Stimulated activated CD4-positive, alpha-beta T cell treated with anti-CD3 and anti-CD28 coated beads, TNF-alpha, amount 100 ng/mL, for 1 hour (primary cell): ENCODE results near the gene MPL.

Source experiments
- DNase-seq, 3 donors: peaks; one replicate each; pipeline ENCODE4 v3.0.0-alpha.2; 2020; ENCODE audit warnings: low read depth in 3 of 3, low spot score in 1 of 3

Gene MPL

DNA sequence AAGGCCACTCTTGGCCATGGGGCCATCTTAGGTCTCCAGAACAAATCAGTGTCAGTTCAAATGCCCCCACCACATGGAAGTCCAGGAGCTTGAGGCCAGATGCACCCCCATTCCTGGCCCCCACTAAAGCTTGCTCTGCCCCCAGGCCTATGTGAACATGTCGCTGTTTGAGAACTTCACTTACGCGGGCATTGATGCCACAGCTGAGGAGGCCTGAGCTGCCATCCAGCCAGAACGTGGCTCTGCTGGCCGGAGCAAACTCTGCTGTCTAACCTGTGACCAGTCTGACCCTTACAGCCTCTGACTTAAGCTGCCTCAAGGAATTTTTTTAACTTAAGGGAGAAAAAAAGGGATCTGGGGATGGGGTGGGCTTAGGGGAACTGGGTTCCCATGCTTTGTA, 15.1 kb upstream of the MPL start:
- DNase-seq = no peak

DNA sequence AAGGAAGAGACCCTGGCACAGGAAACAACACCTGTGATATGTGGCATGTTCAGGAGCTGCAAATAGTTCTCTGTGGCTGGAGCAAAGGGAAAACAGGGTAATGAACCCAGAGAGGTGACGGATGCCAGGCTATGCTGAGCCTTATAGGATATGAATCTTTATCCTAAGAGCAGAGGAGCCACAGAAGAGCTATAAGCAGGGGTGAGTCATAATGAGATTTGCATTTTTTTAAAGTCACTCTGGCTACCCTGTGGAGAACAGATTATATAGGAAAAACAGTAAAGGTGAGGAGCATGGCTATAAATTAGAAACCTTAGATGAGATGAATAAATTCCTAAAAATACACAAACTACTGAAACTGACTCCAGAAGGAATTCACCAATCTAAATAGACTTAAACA, 12.8 kb upstream of the MPL start:
- no peak for DNase-seq

DNA sequence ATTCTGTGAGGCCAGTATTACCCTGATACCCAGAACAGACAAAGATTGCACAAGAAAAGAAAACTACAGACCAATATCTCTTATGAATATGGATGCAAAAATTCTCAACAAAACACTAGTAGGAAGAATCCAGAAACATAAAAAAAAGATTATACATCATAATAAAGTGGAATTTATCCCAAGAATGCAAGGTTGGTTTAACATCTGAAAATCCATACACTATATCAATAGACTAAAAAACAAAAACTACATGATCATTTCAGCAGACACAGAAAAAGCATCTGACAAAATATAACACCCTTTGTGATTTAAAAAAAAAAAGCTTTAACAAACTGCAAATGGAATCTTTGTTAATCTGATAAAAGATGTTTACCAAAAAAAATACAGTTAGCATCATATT, 12.2 kb upstream of the MPL start:
- no peak for DNase-seq

DNA sequence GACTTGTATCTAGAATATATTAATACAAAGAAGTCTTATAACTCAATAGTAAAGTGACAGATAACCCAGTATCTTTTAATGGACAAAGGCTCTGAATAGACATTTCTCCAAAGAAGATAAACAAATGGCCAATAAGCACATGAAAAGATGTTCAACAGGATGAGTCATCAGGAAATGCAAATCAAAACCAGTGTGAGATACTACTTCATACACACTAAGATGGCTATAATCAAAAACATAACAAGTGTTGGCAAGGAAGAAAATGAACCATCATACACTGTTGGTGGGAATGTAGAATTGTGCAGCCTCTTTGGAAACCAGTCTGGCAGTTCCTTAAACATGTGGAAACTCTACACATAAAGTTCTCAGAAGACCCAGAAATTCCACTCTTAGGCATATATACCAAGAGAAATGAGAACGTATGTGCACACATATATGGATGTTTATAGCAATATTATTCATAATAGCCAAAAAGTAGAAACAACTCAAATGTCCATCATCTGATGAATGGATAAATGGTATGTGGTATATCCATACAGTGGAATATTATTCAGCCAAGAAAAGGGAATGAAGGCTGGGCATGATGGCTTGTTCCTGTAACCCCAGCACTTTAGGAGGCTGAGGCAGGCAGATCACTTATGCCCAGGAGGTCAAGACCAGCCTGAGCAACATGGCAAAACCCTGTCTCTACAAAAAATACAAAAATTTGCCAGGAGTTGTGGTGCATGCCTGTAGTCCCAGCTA, 9.9 kb upstream of the MPL start:
- no peak for DNase-seq

DNA sequence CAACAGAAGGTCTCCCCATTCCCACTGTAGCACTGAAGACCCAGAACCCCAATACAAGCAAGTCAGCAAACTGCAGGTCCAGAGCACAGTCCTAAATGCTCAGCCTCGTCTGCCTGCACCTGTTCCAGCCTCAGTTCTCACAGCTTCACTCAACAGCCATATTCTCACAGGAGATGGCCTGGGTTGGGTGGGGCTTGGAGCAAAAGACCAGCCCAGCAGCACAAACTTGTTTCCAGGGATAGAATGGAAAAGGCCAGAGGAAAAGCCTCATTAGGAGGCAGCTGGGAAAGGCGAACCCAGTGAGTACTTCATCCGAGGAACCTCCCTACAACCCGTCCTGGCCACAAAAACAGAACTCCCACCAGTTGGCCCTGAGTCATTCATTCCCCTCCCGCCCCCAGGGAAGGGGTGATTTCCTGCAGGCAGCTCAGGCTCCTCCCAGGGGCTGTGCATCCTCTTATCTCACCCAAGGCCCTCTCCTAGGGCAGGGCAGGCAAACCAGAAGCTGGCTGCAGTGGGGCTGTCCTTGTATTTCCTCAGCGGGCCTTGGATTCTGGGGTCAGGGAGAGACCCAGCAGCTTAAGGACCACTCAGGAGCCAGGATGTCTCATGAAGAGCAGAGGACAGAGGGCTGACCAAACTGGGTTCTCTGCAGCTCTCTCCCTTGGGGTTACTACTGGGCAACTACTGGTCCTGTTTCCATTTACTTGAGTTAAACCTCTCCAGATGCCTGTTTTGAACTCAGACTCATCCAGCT, 7.4 kb upstream of the MPL start:
- DNase-seq = peak in 1 of 3 donors; percentile 37

DNA sequence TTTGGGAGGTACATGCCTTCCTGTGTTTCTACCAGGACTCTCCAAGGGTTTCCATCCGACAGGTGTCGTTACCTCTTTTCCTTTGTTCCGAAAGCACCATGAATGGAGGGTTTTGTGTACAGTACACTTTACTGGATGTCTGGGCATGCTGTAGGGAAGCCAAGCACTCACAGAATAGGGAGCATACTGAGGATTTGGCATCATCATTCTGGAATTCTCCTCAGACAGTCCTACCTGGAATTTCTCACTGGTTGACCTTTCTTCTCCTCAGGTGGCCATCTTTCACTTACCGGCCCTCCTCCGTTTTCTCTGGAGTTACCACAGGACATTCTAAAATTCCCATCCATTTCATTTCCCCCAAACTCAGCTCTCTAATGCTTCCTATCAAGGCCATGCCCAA, 5.9 kb upstream of the MPL start:
- no peak for DNase-seq

DNA sequence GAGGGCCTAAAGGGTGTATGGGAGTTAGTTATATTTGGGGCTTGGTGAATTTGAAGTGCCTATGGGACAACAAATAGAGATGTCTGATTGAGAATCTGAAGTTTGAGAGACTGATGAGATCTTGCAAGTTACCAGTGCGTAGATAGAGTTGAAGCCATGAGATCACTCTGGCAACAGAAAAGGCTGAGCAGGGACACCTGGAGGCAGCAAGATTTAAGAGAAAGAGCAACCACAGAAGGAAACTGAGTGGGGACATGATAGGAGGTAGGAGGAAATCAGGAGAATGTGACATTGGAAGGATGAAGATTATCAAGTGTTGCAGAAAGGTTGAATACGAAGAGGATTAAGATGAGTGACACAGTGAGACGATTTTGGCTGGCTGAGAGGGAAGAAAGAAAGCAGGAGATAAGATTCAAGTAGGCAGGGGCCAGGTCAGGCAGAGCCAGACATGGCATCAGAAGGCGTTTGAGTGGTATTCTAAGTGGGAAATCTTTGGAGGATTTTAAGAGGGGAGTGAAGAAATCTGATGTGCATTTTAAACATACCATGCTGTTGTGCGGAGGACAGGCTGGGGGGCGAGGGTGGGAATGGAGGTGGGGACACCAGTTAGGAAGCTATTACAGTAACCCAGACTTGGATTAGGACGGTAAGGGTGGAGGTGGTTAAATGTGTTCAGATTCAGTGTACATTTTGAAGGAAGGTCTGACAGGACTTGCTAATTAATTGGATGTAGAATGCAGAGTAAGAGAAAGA, 3.0 kb upstream of the MPL start:
- DNase-seq = no peak

DNA sequence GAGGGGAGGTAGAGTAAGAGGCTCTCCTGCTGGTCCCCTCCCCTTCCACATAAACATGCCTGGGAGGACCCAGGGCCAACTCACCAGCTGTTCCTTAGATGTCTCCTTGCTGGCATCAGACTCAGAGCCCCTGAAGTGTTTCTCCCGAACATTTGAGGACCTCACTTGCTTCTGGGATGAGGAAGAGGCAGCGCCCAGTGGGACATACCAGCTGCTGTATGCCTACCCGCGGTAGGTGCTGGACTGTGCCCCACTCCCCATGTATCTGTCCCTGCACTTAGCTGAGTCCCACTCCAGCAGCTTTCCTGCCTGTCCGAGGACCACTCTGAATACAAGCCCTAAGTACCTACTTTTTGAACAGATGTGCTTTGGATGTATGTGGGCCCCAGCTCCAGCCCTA, 383 bp downstream of the MPL start:
- no peak for DNase-seq

DNA sequence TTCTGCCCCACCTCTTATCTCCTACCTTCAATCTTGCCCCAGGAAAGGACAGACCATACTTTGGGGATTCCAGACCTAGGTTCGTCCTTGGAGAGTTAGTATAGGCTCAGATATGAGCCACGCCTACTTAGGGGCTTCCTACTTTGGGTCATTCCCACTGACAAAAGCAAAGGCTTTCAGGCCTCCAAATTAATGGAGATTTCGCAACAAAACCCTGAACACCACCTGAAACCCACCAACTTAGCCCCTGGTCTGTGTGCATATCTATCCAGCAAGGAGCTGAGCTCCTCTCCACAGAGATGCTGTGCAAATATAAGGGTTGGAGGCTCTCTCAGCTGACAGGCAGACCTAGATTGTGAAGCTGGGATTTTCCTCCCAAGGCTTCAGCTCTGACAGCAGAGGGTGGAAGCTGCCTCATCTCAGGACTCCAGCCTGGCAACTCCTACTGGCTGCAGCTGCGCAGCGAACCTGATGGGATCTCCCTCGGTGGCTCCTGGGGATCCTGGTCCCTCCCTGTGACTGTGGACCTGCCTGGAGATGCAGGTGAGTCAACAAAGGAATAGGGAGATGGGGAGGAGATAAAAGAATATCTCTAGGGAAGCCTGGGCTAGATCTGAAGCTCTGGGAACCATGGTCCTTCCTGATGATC, 2.1 kb downstream of the MPL start:
- DNase-seq = no peak

DNA sequence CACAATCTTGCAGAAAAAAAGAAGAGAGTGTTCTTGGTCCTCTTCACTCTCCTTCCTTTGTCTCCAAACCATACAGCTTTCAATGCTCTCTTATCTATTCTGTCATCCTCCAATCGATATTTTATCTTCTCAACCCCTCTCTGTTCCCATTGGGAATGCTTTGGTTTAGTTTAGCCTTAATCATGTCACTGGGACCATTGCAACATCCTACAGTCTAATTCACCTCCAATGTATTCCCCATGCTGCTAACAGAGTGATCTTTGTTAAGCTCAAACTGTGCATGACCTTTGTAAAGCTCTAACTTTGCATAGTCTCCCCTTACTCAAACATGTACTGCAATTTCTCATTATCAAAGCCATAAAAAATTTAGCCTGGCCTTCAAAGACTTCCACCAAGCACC, 2.9 kb downstream of the MPL start:
- no peak for DNase-seq

DNA sequence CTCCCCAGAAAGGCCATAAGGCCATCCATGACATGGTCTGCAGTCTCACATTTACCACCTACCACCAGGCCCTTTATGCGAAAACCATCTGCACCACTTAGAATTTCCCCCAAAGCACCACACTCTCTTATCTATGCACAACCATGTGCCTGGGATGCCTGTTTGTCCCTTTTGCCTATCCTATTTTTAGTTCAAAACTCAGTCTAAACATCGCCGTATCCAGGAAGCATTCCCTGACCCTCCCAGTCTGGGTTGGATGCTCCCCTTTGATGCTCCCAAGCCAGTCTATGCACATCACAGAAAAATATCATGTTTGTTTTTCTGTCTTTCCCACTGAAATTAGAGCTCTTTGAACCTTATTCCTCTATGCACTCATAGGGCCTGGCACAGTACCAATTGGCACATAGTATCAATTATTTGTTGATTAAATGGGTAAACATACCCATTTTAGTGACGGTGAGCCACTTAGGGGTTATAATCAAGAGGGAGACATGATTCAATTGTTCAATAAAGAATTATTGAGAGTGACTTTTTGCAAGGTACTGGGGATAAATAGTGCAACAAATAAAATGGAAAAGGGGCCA, 6.7 kb downstream of the MPL start:
- no peak for DNase-seq

DNA sequence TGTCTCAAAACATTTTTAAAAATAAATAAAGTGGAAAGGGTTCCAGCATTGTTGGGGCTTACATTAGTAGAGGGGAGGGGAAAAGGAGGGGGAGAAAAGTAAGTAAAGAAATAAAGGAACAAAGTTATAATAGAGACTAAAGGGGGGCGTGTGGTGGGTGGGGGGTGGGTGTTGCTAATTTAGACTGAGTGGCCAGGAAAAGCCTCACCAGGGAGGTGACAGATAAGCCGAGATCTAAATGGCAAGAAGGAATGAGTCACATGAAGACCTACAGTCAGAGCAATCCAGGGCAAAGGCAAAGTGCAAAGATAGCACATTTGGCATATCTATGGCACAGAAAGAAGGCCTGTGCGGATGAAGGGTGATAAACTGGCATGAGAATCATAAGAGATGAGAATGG, 7.5 kb downstream of the MPL start:
- no peak for DNase-seq

DNA sequence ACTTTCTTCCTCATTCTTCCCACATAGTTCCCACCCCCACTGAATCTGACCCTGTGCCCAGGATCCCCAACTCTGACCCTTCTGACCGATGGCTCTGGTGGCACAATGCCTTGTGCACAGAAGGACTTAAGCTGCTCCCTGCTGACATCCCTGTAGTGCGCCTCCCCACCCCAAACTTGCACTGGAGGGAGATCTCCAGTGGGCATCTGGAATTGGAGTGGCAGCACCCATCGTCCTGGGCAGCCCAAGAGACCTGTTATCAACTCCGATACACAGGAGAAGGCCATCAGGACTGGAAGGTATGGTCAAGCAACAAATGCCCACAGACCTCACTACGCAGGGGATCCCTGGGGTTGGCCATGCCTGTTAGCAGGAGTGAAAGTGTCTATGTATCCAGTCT, 9.0 kb downstream of the MPL start:
- no peak for DNase-seq

DNA sequence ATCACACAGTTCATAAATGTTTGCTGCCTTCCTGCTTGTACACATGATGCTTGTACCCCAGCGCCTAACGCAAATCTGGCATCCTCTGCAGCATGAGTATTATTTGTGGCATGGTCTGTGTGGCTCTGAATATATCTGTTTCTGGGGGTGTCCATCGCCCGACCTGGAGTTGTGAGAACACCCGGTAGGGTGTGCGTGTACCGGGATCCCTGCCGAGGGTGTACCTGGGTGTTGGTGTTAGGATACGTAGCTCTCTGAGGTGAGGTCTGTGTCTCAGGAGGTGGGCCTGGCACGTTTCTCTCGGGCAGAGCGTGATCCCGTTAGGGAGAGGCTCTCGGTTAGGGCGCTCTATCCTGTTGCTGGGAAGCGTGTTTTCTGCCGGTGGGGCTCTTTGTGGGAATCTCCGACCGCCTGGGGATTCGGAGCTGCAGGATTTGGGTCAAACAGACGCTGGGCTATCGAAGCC, 10.8 kb downstream of the MPL start:
- no peak for DNase-seq

DNA sequence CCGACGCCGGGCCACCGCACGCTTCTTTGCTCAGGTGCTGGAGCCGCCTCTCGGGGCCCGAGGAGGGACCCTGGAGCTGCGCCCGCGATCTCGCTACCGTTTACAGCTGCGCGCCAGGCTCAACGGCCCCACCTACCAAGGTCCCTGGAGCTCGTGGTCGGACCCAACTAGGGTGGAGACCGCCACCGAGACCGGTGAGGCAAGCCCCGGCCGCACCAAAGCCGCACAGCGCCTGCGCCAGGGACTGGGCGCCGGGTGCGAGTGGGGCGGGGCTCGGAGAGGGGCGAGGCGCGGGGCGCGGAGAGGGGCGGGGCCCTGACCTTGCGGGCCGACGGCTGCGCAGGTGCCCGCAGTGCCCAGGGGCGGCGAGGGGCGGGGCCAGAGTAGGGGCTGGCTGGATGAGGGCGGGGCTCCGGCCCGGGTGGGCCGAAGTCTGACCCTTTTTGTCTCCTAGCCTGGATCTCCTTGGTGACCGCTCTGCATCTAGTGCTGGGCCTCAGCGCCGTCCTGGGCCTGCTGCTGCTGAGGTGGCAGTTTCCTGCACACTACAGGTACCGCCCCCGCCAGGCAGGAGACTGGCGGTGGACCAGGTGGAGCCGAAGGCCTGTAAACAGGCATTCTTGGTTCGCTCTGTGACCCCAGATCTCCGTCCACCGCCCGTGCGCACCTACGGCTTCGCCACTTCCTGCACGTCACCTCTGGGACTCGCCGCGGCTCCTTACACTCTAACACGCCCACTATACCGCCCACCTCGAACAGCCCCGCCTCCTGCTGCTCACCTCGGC, 11.4 kb downstream of the MPL start:
- DNase-seq = peak in 2 of 3 donors; percentile 20 to 23

DNA sequence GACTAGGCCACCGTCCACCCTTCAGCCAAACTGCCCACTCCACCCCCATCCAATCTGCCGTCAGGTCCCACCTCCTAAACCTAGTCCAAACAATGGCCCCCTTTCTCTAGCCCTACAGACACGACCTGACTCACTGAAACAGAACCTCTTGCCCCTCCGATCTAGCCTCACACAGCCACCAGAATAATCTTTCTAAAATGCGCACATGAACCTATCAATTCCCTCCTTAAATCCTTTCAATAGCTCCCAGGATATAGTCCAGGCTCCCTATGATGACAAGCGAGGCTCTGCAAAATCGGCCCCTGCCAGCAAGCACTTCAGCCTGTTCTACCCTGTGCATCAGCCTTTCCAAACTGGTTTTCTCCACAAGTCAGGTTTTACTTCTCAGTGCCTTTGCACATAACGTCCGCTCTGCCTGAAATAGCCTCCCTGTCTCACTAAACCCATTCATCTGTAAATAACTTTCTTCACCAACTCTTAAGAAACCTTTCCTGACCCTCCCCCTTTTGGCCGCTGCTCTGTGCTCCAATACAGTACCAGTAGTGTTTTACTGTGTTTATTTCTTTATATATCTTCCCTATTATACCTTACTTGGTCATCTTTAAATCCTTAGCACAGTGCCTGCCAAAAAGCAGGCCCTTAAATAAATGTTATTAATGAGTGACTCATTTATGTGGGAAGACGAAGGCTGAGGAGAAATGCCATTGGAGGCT, 12.1 kb downstream of the MPL start:
- no peak for DNase-seq

DNA sequence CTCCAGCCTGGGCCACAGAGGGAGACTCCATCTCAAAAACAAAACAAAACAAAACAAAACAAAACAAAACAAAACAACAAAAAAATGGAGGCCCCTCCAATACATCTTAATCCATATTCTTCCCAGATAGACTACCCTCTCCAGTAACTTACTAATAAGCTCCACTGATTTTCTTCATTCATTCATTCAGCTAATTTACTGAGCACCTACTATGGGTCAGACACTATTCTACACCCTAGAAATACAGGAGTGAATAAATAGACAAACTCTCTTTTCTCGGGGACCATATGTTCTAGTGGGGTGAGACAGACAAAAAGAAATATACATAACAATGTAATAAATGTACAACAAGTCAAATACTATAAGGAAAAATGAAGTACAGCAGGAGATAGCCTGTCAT, 13.4 kb downstream of the MPL start:
- DNase-seq = no peak

DNA sequence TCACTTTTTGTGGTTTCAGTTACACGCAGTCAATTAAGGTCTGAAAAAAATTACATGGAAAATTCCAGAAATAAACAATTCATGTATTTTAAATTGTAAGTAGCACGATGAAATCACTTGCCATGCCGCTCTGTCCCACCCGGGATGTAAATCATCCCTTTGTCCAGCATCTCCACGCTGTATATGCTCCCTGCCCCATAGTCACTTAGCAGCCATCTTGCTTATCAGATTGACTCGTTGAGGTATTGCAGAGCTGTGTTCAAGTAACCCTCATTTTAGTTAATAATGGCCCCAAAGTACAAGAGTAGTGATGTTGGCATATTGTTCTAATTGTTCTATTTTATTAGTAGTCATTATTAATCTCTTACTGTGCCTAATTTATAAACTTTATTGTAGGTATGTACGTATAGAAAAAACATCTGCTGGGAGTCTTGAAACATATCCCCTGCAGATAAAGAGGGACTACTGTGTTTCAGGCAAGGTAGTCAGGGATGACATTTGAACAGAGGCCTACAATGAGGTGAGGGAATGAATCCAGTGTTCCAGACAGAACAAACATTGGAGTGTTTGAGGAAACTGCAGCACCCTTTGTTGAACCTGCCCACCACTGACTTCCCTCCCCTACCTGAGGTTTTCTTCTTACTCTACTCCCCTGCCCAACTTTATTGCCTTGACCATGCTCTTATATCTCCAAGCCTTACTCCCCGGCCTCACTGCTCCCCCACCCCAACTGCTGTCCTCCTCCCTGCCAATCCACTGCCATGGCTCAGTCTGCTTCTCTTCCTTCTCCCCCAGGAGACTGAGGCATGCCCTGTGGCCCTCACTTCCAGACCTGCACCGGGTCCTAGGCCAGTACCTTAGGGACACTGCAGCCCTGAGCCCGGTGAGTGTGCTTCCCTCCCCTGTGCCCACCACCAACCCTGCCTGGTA, 14.1 kb downstream of the MPL start:
- DNase-seq = no peak

DNA sequence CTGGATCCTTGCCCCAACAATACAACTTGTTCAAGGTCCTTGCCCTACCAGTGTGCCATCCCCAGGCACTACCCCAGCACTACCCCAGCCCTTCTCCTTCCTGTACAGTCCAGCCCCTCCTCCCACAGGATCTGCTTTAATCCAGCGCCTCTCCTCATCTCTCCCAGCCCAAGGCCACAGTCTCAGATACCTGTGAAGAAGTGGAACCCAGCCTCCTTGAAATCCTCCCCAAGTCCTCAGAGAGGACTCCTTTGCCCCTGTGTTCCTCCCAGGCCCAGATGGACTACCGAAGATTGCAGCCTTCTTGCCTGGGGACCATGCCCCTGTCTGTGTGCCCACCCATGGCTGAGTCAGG, 14.7 kb downstream of the MPL start:
- no peak for DNase-seq
